Spleen (tissue), 7 donors: ENCODE results near the gene PCCA.

Experiments used
- POLR2A ChIP-seq, 3 donors: fragments of 450-650 bp; IDR thresholded peaks; one replicate each; pipeline ENCODE4 v1.5.1; 2017; ENCODE audit warnings: antibody characterized with exemption in 3 of 3, mild to moderate bottlenecking in 1 of 3
- TF ChIP-seq, protein P1 (sequence below), 11 experiments: fragments of 200-600 bp in 7 of 11; fragments of 450-650 bp in 4 of 11; sonication (generic) in 4 of 11; IDR thresholded peaks in 8 of 11; conservative IDR thresholded peaks in 3 of 11; 1 replicate in 7 of 11; 2 replicates in 4 of 11; pipeline versions ENCODE4 v1.4.0 to v1.8.0; 2016 to 2021; ENCODE audit warnings: antibody characterized with exemption in 11 of 11, inconsistent platforms in 4 of 11, mild to moderate bottlenecking in 1 of 11
- donor health status: DM: no; HTN: no; CAD: no; lungs with moderate emphysema.
- donor health status: DM: no; HTN: no; CAD: no.
- donor health status: DM: no; HTN: no; CAD: no.

DNA sequence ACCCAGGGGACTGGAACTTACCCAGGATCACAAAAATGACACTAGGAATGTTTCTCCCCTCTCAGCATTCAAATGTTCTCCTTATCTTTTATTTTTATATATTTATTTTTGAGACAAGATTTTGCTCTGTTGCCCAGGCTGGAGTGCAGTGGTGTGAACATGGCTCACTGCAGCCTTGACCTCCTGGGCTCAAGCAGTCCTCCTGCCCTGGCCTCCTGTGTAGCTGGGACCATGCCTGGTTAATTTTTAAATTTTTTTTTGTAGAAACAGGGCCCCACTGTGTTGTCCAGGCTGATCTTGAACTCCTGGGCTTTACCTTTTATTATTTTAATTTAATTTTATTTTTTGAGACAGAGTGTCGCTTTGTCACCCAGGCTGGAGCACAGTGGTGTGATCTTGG is 108.2 kb downstream of the PCCA start:
- TF ChIP-seq, protein P1, sequence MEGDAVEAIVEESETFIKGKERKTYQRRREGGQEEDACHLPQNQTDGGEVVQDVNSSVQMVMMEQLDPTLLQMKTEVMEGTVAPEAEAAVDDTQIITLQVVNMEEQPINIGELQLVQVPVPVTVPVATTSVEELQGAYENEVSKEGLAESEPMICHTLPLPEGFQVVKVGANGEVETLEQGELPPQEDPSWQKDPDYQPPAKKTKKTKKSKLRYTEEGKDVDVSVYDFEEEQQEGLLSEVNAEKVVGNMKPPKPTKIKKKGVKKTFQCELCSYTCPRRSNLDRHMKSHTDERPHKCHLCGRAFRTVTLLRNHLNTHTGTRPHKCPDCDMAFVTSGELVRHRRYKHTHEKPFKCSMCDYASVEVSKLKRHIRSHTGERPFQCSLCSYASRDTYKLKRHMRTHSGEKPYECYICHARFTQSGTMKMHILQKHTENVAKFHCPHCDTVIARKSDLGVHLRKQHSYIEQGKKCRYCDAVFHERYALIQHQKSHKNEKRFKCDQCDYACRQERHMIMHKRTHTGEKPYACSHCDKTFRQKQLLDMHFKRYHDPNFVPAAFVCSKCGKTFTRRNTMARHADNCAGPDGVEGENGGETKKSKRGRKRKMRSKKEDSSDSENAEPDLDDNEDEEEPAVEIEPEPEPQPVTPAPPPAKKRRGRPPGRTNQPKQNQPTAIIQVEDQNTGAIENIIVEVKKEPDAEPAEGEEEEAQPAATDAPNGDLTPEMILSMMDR (IDR thresholded peaks at IDR 0.05 in 8 of 11, conservative IDR thresholded peaks at IDR 0.05 in 3 of 11): no peak
- TF ChIP-seq POLR2A (IDR thresholded peaks at IDR 0.05): no peak
